GM21390 (cell line): ENCODE data around the gene AFF2.

Experiments
- ATAC-seq: cut with Tn5 transposase; IDR thresholded peaks from one replicate; pipeline ENCODE4 v1.9.1; 2021; ENCODE audit not compliant: unreplicated experiment

AFF2 gene

DNA sequence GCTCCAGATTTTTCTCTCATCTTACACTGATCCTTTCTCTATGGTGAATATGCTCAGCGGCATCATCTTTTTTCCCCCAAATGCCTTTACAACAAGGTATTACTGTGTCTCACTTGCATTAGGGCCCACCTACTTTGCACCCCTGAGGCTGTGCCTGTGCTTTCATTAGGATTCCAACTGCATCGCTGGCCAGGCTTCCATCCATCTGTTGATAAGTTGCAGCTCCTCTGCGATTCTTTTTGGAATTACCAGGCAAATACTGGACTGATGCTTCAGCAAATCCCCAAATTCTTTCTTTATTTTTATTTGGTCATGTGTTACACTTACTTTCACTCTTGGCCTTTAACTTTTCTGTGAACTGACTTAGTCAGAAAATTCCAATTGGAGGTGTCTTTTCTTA is 77.3 kb downstream of the AFF2 start:
- no peak for ATAC-seq

DNA sequence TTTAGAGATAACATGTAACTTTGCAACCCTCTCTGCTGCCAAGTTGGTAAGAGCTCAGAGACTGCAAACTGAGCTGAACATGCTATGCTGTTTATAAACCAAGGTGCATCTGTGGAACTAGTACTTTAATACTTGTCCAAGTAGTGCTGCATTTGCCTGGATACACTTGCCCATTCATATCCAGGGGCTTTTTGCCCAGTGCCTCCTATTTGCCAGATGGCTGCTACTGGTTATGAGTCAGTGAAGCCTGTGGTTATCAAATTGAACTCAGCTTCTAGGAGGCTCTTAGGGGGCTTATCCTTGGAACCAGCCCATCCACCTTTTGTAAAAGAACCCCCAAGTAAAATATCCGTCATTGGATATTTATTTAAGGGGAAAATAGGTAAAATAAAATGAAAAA is 79.6 kb downstream of the AFF2 start:
- ATAC-seq: no peak

GRCh38 chrX:148582353-148582752 is 81.9 kb downstream of the AFF2 start:
- no peak for ATAC-seq

- ATAC-seq: no peak
Measured at GRCh38 chrX:148588649-148589310, 88.4 kb downstream of the AFF2 start.

- no peak for ATAC-seq
Measured at GRCh38 chrX:148592595-148592994, 92.2 kb downstream of the AFF2 start.

GRCh38 chrX:148593146-148593545 is 92.7 kb downstream of the AFF2 start:
- no peak for ATAC-seq

GRCh38 chrX:148593987-148594386 is 93.6 kb downstream of the AFF2 start:
- no peak for ATAC-seq

GRCh38 chrX:148599404-148599803 is 99.0 kb downstream of the AFF2 start:
- ATAC-seq: no peak

- no peak for ATAC-seq
Measured at GRCh38 chrX:148600131-148600530, 99.7 kb downstream of the AFF2 start.

- ATAC-seq: no peak
Measured at GRCh38 chrX:148600581-148600980, 100.2 kb downstream of the AFF2 start.

GRCh38 chrX:148601034-148601433 is 100.6 kb downstream of the AFF2 start:
- no peak for ATAC-seq

- ATAC-seq: peak; percentile 69
Measured at GRCh38 chrX:148609515-148610327, 109.3 kb downstream of the AFF2 start.

DNA sequence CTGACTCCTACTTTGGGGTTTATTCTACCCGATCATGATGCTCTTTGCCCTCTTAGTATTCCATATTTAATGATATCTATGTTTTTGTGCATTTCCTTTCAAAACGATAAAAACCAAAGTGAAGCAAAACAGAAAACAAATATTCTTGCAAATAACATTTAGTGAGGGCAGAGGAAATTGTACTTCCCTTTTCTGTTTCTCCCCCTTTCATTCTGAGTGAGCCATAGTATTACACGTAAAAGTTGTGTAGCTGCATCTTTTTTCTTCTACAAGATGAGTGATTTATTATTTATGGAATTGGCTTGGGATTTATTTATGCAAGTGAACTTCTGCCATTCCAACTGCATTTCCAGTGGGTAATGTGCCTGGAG is 109.9 kb downstream of the AFF2 start:
- ATAC-seq: peak; percentile 68

DNA sequence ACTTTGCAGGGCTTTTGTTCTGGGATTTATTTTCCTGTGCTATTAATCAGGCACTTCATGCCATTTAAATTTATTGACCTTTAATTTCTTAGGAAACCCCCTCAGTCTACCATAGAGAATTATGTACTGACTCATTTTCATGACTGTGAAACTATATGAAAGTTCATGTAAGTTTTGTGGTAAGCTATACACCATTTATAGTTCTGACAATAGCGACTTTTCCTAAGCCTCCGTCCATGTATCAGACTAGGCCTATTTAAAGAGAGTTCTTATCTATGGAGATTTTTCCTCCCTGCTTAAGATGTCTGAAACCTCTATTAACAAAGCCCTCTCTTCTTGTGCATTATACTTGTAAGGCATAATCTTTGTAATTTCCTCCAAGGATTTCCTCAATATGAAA is 111.6 kb downstream of the AFF2 start:
- ATAC-seq: no peak

DNA sequence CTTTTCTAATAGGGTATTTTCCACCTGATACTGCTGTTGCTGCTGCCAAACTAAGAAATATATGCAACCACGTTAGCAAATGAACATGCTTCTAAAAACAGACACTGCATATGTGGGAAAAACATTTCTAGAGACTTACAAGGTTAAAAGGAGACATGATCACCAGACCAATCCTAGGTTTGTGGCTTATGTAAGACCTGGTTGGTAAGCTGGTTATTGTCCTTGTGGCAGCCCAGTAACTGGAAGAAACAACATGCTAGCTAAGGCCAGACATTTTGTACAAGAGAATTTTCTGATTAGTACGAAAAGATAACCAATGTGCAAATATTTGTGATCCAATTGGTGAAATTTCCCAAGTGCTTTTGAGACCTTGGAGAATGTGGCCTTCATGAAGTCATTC is 112.0 kb downstream of the AFF2 start:
- no peak for ATAC-seq

- ATAC-seq: no peak
Measured at GRCh38 chrX:148613636-148614035, 113.2 kb downstream of the AFF2 start.

- ATAC-seq: no peak
Measured at GRCh38 chrX:148615491-148615890, 115.1 kb downstream of the AFF2 start.

DNA sequence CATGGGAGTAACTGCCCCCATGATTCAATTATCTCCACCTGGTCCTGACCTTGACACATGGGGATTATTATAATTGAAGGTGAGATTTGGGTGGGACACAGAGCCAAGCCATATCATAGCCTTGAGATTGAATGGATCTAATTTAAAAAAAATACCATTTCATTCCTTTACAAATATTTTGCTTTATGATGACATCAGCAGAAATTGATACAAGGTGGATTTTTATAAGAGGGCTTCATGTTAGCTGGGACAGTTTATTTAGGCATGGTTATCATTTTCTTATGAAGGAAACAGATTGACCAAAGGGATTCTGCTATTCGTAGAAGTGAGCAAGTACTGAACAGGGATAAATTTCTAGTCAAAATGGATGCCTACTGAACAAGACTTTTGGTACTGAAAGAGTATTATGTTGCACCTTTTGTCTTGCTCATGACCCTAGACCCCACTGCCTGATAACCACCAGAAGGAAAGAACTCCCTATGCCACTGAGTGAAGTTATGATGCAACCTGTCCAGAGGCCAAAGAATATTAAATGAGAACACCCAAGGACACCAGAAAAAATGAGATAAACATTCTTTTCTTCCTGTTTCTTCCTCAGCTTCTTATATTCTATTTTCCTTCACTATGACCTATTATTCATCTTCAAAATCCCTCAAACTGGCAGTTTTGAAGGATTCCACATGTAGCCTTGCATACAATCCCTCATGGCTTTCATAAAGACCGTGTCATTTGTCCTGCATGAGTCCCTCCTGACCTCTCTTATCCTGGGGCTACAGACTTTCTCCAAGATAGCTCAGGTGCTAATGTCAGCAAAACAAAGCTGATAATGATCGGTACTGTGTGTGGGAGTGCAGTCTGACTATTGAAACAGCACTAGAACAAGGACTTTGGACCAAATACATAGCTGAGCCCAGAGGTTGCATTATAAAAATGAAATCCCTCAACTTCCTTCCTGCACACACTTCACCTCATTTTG is 118.3 kb downstream of the AFF2 start:
- ATAC-seq: no peak

DNA sequence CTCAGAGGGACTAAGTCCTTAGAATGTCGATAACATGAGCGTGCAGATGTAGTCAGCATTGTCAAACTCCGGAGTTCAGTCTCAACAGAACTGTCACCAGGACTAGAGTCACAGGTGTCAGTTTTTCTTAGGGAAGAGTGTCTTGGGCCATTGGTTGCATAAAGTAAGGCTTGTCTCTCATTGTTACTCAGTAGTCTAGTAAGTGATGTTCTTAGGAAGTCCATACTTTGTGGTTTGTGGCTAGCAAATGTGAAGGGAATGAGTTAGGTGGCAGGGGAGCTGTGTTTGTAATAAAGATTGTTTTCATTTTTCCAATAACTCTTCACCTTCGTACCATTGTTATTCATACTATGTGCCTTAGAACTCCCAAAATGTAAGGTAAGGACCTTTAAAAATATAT is 119.6 kb downstream of the AFF2 start:
- ATAC-seq: no peak

DNA sequence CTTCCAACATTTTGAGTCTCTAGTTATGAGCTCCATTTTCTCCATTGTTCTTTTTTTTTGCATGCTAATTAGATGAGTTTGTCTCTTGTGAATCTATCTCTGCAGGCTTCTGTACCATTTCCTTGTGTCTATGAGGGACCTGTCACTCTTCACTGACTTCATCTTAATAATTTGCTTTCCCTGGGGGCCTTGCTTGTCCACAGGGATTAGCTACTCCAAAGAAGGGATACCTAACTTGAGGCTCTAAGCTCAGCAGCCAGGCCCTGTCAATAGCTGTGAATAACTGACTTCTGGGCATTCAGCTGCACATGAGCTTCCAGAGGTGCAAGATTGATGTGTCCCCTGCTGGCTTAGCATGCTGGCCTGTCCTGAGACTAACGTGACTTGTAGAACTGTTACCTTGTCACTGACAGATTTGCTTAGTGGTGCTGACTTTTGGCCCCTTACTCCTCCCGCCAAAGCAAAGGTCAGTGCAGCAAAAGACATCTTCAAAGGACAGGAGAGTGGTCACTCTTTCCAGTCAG is 124.6 kb downstream of the AFF2 start:
- ATAC-seq: no peak

DNA sequence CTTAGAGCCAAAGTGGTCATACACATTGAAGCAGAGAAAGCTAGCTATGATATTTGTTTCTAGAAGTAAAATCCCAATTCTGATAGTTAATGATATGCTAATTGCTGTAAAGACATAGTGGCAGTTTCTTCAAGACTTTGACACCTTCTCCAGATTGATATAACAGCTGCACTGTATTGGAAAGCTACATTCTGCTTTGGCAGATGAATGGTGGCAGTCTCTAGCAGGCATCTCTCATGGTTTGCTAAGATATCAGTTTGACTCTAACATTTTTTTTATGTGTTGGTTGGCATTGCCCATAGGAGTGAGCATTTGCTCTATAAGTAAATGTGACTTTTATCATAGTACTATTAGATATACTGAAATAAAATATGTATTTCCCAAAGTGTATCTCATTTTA is 128.2 kb downstream of the AFF2 start:
- no peak for ATAC-seq
